Stimulated activated naive B cell treated with anti-CD40 and anti-IgM and Interleukin-4, amounts not matched to agents 10 μg/mL and 1 μg/mL and 100 μg/mL, for 72 hours (primary cell): Measurements from ENCODE around the gene GAS2L2.
A peak's percentile ranks its signal among the peaks of the same experiment; 100 is the strongest.

Experiments
- ATAC-seq, 2 donors: fragments of 150-1000 bp; cut with Tn5 transposase; replicated peaks; 2 replicates each; pipeline ENCODE4 v1.10.0; 2021; ENCODE audit warnings: moderate library complexity in 1 of 2
- DNase-seq: peaks from one replicate; pipeline ENCODE4 v3.0.0; 2021
- H3K27ac Mint-ChIP-seq: one replicate; pipeline ENCODE4 v1.8.0; 2022; ENCODE audit warnings: mild to moderate bottlenecking, mixed read lengths
- H3K27me3 Mint-ChIP-seq, 2 donors: one replicate each; pipeline ENCODE4 v1.8.0; 2022; ENCODE audit warnings: mixed read lengths in 2 of 2
- H3K36me3 Mint-ChIP-seq, 2 donors: one replicate each; pipeline ENCODE4 v1.8.0; 2022; ENCODE audit warnings: mixed read lengths in 2 of 2, mild to moderate bottlenecking in 1 of 2
- H3K4me1 Mint-ChIP-seq, 2 donors: one replicate each; pipeline ENCODE4 v1.8.0; 2022; ENCODE audit warnings: mixed read lengths in 2 of 2, mild to moderate bottlenecking in 1 of 2
- H3K4me3 Mint-ChIP-seq, 2 donors: one replicate each; pipeline ENCODE4 v1.8.0; 2022; ENCODE audit warnings: mild to moderate bottlenecking in 2 of 2, mixed read lengths in 2 of 2, moderate library complexity in 1 of 2
- H3K9me3 Mint-ChIP-seq, 2 donors: one replicate each; pipeline ENCODE4 v1.8.0; 2022; ENCODE audit warnings: mixed read lengths in 2 of 2, mild to moderate bottlenecking in 1 of 2

GAS2L2 gene

DNA sequence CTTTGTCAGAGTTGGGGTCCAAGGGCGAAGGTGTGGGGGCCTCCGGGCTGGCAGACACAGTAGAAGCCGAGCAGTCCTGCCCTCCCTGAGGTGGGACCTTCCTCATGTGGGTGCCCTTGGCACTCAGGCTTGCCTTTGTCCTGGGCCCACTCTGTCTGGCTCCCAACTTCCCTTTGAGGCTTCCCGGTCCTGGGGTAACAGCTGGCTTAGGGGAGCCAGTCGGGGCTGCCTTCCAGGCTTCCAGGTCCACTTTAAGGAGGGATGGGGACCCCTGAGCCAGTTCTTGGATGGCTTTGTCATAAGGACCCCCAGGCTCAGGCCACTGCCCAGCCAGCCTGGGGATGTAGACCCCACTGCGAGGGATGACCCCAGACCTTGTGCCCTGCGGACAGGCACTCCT, 7.8 kb downstream of the GAS2L2 start:
- peaks cover 12 to 29% of the 10 kb centered on the region in 2 donors for H3K4me1 Mint-ChIP-seq
- no peaks in the 10 kb centered on the region for H3K9me3 Mint-ChIP-seq
- no peak overlapping the region for H3K27ac Mint-ChIP-seq
- ATAC-seq (no peak), DNase-seq (no peak)
- H3K4me3 Mint-ChIP-seq: no peak overlapping the region
- H3K36me3 Mint-ChIP-seq: no peaks in the 10 kb centered on the region
- peaks cover 54 to 74% of the 10 kb centered on the region in 2 donors for H3K27me3 Mint-ChIP-seq

GRCh38 chr17:35744830-35745229, 8.2 kb downstream of the GAS2L2 start:
- Mint-ChIP-seq H3K4me3 (no peak overlapping the region), H3K9me3 (no peaks in the 10 kb centered on the region), H3K27ac (no peak overlapping the region), H3K27me3 (peaks cover 52 to 74% of the 10 kb centered on the region in 2 donors), H3K4me1 (peaks cover 9 to 25% of the 10 kb centered on the region in 2 donors), H3K36me3 (no peaks in the 10 kb centered on the region)
- no peak for DNase-seq
- ATAC-seq: no peak

- Mint-ChIP-seq H3K9me3 (no peaks in the 10 kb centered on the region), H3K4me1 (peaks cover 6 to 15% of the 10 kb centered on the region in 2 donors), H3K36me3 (no peaks in the 10 kb centered on the region), H3K4me3 (no peak overlapping the region), H3K27me3 (peaks cover 45 to 68% of the 10 kb centered on the region in 2 donors), H3K27ac (no peak overlapping the region)
- ATAC-seq: no peak
- no peak for DNase-seq
Observed at GRCh38 chr17:35743626-35744328, 9.3 kb downstream of the GAS2L2 start.

DNA sequence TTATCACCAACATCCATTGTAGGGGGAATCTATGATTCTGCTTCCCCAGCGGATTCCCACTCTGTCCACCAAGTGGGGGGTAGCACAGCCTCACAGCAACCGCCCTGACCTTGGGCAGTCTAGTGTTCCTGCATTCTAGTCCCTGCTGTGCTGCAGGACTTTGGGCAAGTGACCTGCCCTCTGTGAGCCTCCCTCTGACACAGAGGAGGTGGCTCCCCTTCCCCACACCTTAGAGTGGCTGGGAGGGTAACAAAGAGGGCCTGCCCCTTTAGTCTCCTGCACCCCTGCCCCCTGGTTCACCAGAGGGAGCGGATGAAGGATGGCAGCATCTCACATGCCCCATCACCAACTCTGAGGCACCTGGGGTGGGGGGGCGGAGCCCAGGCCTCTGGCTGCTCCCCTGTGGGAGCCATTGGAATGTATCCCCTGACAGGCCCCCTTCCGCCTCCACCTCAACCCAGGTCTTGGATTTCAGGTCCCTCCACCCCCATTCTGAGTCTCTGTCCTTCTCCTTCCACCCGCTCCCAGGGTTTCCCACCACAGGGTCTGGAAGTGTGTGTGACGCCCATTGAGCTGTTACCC, 10.1 kb downstream of the GAS2L2 start:
- ATAC-seq (no peak), DNase-seq (no peak)
- Mint-ChIP-seq H3K9me3 (no peaks in the 10 kb centered on the region), H3K27ac (peak overlapping the region; percentile 14), H3K27me3 (peaks cover 38 to 61% of the 10 kb centered on the region in 2 donors), H3K4me3 (no peak overlapping the region), H3K4me1 (peaks cover 6 to 7% of the 10 kb centered on the region in 2 donors), H3K36me3 (no peaks in the 10 kb centered on the region)

- ATAC-seq (no peak), DNase-seq (no peak)
- no peak overlapping the region for H3K27ac Mint-ChIP-seq
- H3K27me3 Mint-ChIP-seq: peaks cover 35 to 56% of the 10 kb centered on the region in 2 donors
- no peaks in the 10 kb centered on the region for H3K9me3 Mint-ChIP-seq
- H3K4me3 Mint-ChIP-seq: no peak overlapping the region
- peaks cover 6 to 7% of the 10 kb centered on the region in 2 donors for H3K4me1 Mint-ChIP-seq
- no peaks in the 10 kb centered on the region for H3K36me3 Mint-ChIP-seq
Observed at GRCh38 chr17:35742496-35742895, 10.5 kb downstream of the GAS2L2 start.

- ATAC-seq (peak; percentile 40 to 51), DNase-seq (no peak)
- no peaks in the 10 kb centered on the region for H3K36me3 Mint-ChIP-seq
- peak overlapping the region; percentile 44 for H3K27ac Mint-ChIP-seq
- H3K27me3 Mint-ChIP-seq: peaks cover 31 to 53% of the 10 kb centered on the region in 2 donors
- no peaks in the 10 kb centered on the region for H3K9me3 Mint-ChIP-seq
- H3K4me3 Mint-ChIP-seq: peak overlapping the region; percentile 63 to 76
- H3K4me1 Mint-ChIP-seq: peaks cover 3 to 7% of the 10 kb centered on the region in 2 donors
Observed at GRCh38 chr17:35740997-35741931, 11.8 kb downstream of the GAS2L2 start.

DNA sequence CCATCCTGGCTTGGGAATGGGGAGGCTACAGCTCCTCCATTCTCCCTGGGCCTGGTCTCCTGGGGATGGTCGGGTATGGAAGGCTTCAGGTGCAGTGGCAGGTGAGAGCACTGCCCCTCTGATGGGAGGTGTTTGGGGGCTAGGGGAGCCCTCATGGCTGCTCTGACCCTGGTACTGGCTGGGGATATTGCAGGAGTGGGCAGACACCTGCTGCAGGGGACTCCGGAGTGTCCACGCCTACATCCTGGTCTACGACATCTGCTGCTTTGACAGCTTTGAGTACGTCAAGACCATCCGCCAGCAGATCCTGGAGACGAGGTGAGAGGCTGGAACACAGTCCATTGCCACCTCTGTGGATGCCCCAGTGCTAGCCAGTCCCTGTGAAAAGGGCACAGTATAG, 12.8 kb downstream of the GAS2L2 start:
- no peak overlapping the region for H3K27ac Mint-ChIP-seq
- H3K27me3 Mint-ChIP-seq: peaks cover 27 to 51% of the 10 kb centered on the region in 2 donors
- no peak for ATAC-seq
- H3K36me3 Mint-ChIP-seq: no peaks in the 10 kb centered on the region
- no peak overlapping the region for H3K4me3 Mint-ChIP-seq
- no peak for DNase-seq
- H3K9me3 Mint-ChIP-seq: no peaks in the 10 kb centered on the region
- H3K4me1 Mint-ChIP-seq: peaks cover 3 to 7% of the 10 kb centered on the region in 2 donors

DNA sequence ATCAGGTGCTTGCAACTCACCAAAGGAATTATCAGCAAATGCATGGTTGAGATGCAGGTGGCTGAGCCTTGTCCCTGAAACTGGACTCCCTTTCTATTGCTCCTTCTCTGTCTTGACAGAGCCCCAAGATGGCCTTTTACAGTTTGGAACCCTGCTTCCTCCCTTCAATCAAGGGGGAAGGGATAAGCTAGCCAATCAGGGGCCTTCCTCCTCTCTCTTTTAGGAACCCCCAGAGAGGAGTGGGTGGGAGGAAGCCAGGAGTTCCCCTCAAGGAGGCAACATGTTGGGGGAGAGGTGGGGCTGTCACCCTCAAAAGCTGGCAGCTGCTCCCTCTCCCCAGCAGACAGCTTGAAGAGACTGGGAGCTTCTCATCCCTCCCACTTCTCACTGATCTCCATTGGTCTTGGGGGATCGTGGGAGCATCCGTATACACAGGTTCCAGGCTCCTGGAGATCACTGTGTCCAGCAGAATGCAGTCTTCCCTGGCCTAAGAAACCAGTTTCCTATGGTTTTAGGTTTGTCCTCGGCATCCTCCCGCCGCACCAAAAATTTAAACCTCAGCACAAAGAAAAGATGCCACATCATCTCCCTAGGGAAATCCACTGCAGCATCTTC, 14.4 kb downstream of the GAS2L2 start:
- ATAC-seq: no peak
- Mint-ChIP-seq H3K9me3 (no peaks in the 10 kb centered on the region), H3K36me3 (no peaks in the 10 kb centered on the region), H3K27me3 (peaks cover 23 to 37% of the 10 kb centered on the region in 2 donors), H3K4me1 (peaks cover 3 to 7% of the 10 kb centered on the region in 2 donors), H3K4me3 (no peak overlapping the region), H3K27ac (no peak overlapping the region)
- no peak for DNase-seq

- H3K4me3 Mint-ChIP-seq: no peak overlapping the region
- DNase-seq: no peak
- H3K36me3 Mint-ChIP-seq: no peaks in the 10 kb centered on the region
- peaks cover 1 to 10% of the 10 kb centered on the region in 2 donors for H3K4me1 Mint-ChIP-seq
- no peak for ATAC-seq
- H3K9me3 Mint-ChIP-seq: no peaks in the 10 kb centered on the region
- no peak overlapping the region for H3K27ac Mint-ChIP-seq
- H3K27me3 Mint-ChIP-seq: peaks cover 7 to 20% of the 10 kb centered on the region in 2 donors
Observed at GRCh38 chr17:35736236-35736635, 16.8 kb downstream of the GAS2L2 start.

GRCh38 chr17:35735036-35735805, 17.8 kb downstream of the GAS2L2 start:
- Mint-ChIP-seq H3K9me3 (no peaks in the 10 kb centered on the region), H3K36me3 (peaks cover 0 to 10% of the 10 kb centered on the region in 2 donors), H3K4me1 (peaks cover 11 to 19% of the 10 kb centered on the region in 2 donors), H3K27me3 (peaks cover 16 to 21% of the 10 kb centered on the region in 2 donors), H3K27ac (no peak overlapping the region), H3K4me3 (no peak overlapping the region)
- no peak for ATAC-seq
- no peak for DNase-seq

- ATAC-seq (no peak), DNase-seq (no peak)
- Mint-ChIP-seq H3K9me3 (no peaks in the 10 kb centered on the region), H3K4me1 (peaks cover 12 to 28% of the 10 kb centered on the region in 2 donors), H3K4me3 (no peak overlapping the region), H3K27ac (no peak overlapping the region), H3K36me3 (peaks cover 2 to 14% of the 10 kb centered on the region in 2 donors), H3K27me3 (peaks cover 10 to 14% of the 10 kb centered on the region in 2 donors)
Observed at GRCh38 chr17:35734396-35734795, 18.6 kb downstream of the GAS2L2 start.

- Mint-ChIP-seq H3K4me3 (no peak overlapping the region), H3K4me1 (peaks cover 15 to 28% of the 10 kb centered on the region in 2 donors), H3K36me3 (peaks cover 9 to 18% of the 10 kb centered on the region in 2 donors), H3K27me3 (peaks cover 10 to 13% of the 10 kb centered on the region in 2 donors), H3K27ac (no peak overlapping the region), H3K9me3 (no peaks in the 10 kb centered on the region)
- no peak for DNase-seq
- ATAC-seq: no peak
Observed at GRCh38 chr17:35733366-35733765, 19.7 kb downstream of the GAS2L2 start.

DNA sequence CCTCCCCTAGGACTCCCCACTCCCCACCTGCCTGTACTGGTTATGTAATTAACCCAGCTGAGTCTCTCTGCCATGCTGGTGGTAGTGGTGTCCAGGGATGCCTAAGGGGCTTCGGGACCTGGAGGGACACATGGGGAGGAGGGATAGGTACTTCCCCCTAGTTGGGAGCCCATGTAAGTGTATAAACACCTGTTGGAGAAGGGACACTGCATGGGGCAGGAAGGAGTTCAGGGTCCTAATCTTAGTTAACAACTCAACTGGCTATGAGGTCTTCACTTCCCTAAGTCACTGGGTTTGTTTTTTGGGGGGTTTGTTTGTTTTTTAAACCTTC, 20.3 kb downstream of the GAS2L2 start:
- Mint-ChIP-seq H3K27me3 (peaks cover 10 to 13% of the 10 kb centered on the region in 2 donors), H3K27ac (no peak overlapping the region), H3K4me1 (peaks cover 15 to 28% of the 10 kb centered on the region in 2 donors), H3K9me3 (no peaks in the 10 kb centered on the region), H3K36me3 (peaks cover 10 to 24% of the 10 kb centered on the region in 2 donors), H3K4me3 (peak overlapping the region in 1 of 2 donors; percentile 6)
- ATAC-seq: no peak
- no peak for DNase-seq
